Activated naive CD4-positive, alpha-beta T cell treated with anti-CD3 and anti-CD28 coated beads, Interleukin-2, amount 10 ng/mL, durations not matched to agents 7 days and 5 days (primary cell): ENCODE data around the gene CISH.

ENCODE experiments used
- CTCF ChIA-PET: fragments of 350-600 bp; sonication (Branson Sonifier 250); formaldehyde crosslinking; loops from one replicate; lab custom pipeline; 2021; ENCODE audit warnings: antibody characterized with exemption; lab: Charles Lee
- DNase-seq: peaks from one replicate; pipeline ENCODE4 v3.0.0-alpha.2; 2020
- H3K27ac Mint-ChIP-seq: one replicate; pipeline ENCODE4 v1.8.0; 2021; ENCODE audit warnings: mild to moderate bottlenecking, moderate library complexity, mixed read lengths
- H3K27me3 Mint-ChIP-seq: one replicate; pipeline ENCODE4 v1.8.0; 2021; ENCODE audit warnings: mild to moderate bottlenecking, mixed read lengths
- H3K36me3 Mint-ChIP-seq: one replicate; pipeline ENCODE4 v1.8.0; 2021; ENCODE audit warnings: mixed read lengths
- H3K4me1 Mint-ChIP-seq: one replicate; pipeline ENCODE4 v1.8.0; 2021; ENCODE audit warnings: mixed read lengths
- H3K4me3 Mint-ChIP-seq: one replicate; pipeline ENCODE4 v1.8.0; 2021; ENCODE audit warnings: mild to moderate bottlenecking, moderate library complexity, mixed read lengths
- H3K9me3 Mint-ChIP-seq: one replicate; pipeline ENCODE4 v1.8.0; 2021; ENCODE audit warnings: mixed read lengths

The CISH gene

GRCh38 chr3:50592568-50592967, 19.0 kb downstream of the CISH start:
- no peaks in the 10 kb centered on the region for H3K9me3 Mint-ChIP-seq
- peaks cover 87% of the 10 kb centered on the region for H3K4me1 Mint-ChIP-seq
- H3K36me3 Mint-ChIP-seq = peaks cover 25% of the 10 kb centered on the region
- CTCF ChIA-PET = interaction anchor here (1.6 to 10.7 kb wide), 4 partner anchors 12 to 25 kb away, joined by 5 to 257 read pairs (median 110); partner anchors contain the start of genes C3orf18, CISH, HEMK1 and MAPKAPK3
- H3K4me3 Mint-ChIP-seq = peak overlapping the region; percentile 42
- DNase-seq = peak; percentile 23
- H3K27ac Mint-ChIP-seq = peak overlapping the region; percentile 98
- H3K27me3 Mint-ChIP-seq = no peaks in the 10 kb centered on the region

DNA sequence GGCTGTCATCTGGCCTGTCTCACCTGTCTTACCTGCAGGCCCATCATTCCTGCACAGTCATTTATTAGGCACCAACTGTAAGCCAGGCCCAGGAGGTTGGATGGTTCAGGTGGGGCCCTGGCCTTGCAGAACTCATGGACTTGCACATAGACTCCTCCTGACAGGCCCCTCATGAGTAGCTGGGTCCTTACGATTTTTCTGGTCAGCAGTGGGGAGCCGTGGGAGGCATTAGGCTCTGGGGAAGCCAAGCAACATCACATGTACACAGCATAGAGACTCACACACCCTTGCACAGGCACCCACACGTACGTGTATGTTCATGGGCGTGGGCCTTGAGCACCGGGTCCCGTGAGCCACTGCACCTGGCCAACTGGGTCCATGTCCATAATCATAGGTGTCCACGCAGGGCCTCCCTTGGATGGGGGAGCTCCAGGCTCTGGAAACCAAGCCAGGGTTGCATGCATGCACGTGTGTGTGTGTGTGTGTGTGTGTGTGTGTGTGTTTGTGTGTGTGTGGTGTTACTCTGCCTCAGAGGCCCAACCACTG, 20.3 kb downstream of the CISH start:
- CTCF ChIA-PET = interaction anchor here (1.0 to 10.7 kb wide), 7 partner anchors 8 to 87 kb away, joined by 3 to 257 read pairs (median 11); partner anchors contain the start of genes C3orf18, CISH, HEMK1 and MAPKAPK3
- Mint-ChIP-seq H3K36me3 (peaks cover 29% of the 10 kb centered on the region), H3K27ac (peak overlapping the region; percentile 98), H3K4me3 (peak overlapping the region; percentile 66), H3K4me1 (peaks cover 98% of the 10 kb centered on the region), H3K27me3 (no peaks in the 10 kb centered on the region), H3K9me3 (no peaks in the 10 kb centered on the region)
- peak; percentile 50 for DNase-seq

DNA sequence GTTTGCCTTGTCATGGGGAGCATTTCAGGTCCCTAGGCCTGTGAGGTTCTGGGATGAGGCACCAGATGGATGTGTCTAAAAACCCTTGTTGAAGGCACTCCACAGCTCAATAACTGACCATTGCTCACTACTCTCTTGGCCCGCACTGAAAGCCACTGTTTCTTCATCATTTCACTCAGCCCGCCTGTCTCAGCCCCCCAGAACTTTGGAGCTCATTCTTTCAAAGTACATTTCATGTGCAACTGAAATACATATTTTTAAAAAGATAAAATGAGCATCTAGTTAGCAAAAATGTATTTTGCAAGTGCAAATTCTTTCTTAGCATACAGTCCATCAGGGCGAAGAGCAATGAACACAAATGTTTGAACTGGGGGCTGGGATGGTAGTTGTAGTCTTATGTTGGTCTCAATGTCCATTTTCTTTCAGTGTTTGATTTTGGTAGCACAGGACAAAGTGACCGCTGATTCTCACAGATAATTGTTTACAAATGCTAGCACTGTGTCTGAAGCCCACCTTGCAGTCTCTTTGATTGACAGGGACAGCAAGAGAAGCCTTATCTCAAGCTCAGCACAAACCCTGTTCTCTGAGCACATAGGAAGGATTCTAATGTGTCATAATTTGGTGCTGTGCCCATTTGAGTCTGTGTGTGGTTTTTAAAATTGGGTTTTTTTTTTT, 22.7 kb downstream of the CISH start:
- H3K36me3 Mint-ChIP-seq = peaks cover 36% of the 10 kb centered on the region
- CTCF ChIA-PET = interaction anchor here (0.8 to 10.7 kb wide), 4 partner anchors 8 to 19 kb away, joined by 3 to 257 read pairs (median 108); partner anchors contain the start of genes CISH, HEMK1 and MAPKAPK3
- peak overlapping the region; percentile 51 for H3K4me3 Mint-ChIP-seq
- H3K27me3 Mint-ChIP-seq = no peaks in the 10 kb centered on the region
- no peak for DNase-seq
- H3K27ac Mint-ChIP-seq = peak overlapping the region; percentile 98
- peaks cover 96% of the 10 kb centered on the region for H3K4me1 Mint-ChIP-seq
- no peaks in the 10 kb centered on the region for H3K9me3 Mint-ChIP-seq

DNA sequence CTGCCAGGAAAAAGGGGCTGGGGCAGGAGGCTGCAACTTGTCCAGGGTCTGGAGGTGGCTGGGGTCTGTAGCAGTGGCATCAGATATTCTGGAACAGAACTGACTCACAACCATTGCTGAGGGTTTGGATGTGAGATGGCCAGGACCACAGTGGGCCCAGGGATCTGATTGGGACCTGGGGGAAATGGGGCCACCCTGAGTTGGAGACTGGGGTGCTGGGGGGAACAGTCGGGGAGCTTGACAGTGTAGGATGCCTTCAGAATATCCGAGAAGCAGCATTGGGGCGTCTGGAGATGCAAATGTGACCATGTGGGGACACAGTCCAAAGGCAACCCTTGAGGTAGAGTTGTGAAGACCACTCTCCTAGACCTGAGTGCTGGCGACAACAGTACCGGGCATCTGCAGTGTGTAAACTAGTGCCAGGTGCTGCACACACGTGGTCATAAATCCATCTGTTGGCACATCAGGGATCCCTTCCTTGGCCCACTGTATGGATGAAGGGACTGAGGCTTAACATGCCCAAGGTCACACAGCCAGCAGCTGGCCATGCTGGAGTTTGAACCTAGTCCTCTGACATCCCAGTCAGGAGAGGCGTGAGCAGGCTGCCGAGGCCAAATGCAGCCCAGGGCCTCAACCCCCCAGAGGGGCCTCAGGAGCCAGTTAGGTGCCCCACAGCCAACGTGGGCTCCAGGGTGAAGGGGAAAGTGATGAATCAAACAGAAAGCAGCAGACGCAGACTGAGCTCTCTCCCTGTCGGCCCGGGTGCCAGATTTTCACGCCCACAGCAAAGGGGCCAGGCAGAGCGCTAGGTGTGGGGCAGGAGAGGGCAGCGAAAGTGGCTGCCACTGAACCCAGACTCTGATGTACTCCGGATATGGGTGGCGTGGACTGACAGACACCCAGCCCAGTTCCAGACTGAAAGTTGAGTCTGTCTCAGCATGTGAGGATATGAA, 23.5 kb downstream of the CISH start:
- Mint-ChIP-seq H3K4me1 (peaks cover 92% of the 10 kb centered on the region), H3K4me3 (peak overlapping the region; percentile 51), H3K36me3 (peaks cover 40% of the 10 kb centered on the region), H3K27me3 (no peaks in the 10 kb centered on the region), H3K9me3 (no peaks in the 10 kb centered on the region), H3K27ac (peak overlapping the region; percentile 98)
- peak; percentile 78 for DNase-seq
- CTCF ChIA-PET = interaction anchor here (9.8 to 10.7 kb wide), 2 partner anchors 15 to 20 kb away, joined by 213 to 257 read pairs; partner anchors contain the start of genes CISH, HEMK1 and MAPKAPK3

GRCh38 chr3:50587373-50587772, 24.2 kb downstream of the CISH start:
- peaks cover 91% of the 10 kb centered on the region for H3K4me1 Mint-ChIP-seq
- H3K27ac Mint-ChIP-seq = peak overlapping the region; percentile 98
- CTCF ChIA-PET = interaction anchor here (9.8 to 10.7 kb wide), 2 partner anchors 15 to 21 kb away, joined by 213 to 257 read pairs; partner anchors contain the start of genes CISH, HEMK1 and MAPKAPK3
- DNase-seq = no peak
- H3K9me3 Mint-ChIP-seq = no peaks in the 10 kb centered on the region
- H3K4me3 Mint-ChIP-seq = no peak overlapping the region
- H3K27me3 Mint-ChIP-seq = no peaks in the 10 kb centered on the region
- peaks cover 46% of the 10 kb centered on the region for H3K36me3 Mint-ChIP-seq

DNA sequence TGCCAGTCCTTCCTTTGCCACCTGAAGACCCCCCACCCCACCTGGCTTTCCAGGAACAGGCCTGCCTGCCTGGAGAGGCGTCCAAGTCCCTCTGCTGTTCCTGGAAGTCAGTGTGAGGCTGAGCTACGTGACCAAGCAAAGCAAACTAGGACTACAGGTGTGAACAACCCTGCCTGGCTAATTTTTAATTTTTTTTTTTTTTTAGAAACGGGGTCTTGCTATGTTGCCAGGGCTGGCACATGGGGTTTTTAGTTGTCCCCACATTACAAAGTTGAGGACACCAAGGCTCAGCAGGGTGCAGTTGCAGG, 24.9 kb downstream of the CISH start:
- H3K27ac Mint-ChIP-seq = peak overlapping the region; percentile 98
- no peak for DNase-seq
- H3K27me3 Mint-ChIP-seq = no peaks in the 10 kb centered on the region
- H3K4me1 Mint-ChIP-seq = peaks cover 91% of the 10 kb centered on the region
- CTCF ChIA-PET = interaction anchor here (9.8 to 10.7 kb wide), 2 partner anchors 14 to 22 kb away, joined by 213 to 257 read pairs; partner anchors contain the start of genes CISH, HEMK1 and MAPKAPK3
- no peak overlapping the region for H3K4me3 Mint-ChIP-seq
- no peaks in the 10 kb centered on the region for H3K9me3 Mint-ChIP-seq
- peaks cover 52% of the 10 kb centered on the region for H3K36me3 Mint-ChIP-seq

- Mint-ChIP-seq H3K27ac (peak overlapping the region; percentile 98), H3K9me3 (no peaks in the 10 kb centered on the region), H3K4me3 (no peak overlapping the region), H3K27me3 (no peaks in the 10 kb centered on the region), H3K36me3 (peaks cover 57% of the 10 kb centered on the region), H3K4me1 (peaks cover 91% of the 10 kb centered on the region)
- CTCF ChIA-PET = interaction anchor here (9.8 to 10.7 kb wide), 2 partner anchors 13 to 22 kb away, joined by 213 to 257 read pairs; partner anchors contain the start of genes CISH, HEMK1 and MAPKAPK3
- DNase-seq = no peak
These were observed 25.4 kb downstream of the CISH start for GRCh38 chr3:50585919-50586762.

DNA sequence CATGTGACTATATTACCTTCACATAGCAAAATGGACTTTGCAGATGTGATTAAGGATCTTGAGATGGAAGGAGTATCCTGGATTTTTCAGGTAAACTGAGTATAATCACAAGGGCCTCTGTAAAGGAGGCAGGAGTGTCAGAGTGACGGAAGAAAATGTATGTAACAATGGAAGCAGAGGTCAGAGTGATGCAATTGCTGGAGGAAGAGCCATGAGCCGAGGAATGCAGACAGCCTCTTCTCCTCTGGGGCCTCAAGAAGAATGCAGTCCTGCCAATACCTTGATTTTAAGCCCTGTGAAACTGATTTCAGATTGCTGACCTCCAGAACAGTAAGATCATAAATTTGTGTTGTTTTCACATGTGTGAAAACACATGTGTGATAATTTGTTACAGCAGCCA, 27.2 kb downstream of the CISH start:
- Mint-ChIP-seq H3K4me1 (peaks cover 91% of the 10 kb centered on the region), H3K9me3 (no peaks in the 10 kb centered on the region), H3K27ac (peak overlapping the region; percentile 76), H3K4me3 (no peak overlapping the region), H3K27me3 (no peaks in the 10 kb centered on the region), H3K36me3 (peaks cover 74% of the 10 kb centered on the region)
- CTCF ChIA-PET = interaction anchor here (2.2 to 21.4 kb wide), 2 partner anchors 12 to 24 kb away, joined by 6 to 753 read pairs; partner anchors contain the start of genes CISH and MAPKAPK3
- no peak for DNase-seq

GRCh38 chr3:50583897-50584296, 27.7 kb downstream of the CISH start:
- CTCF ChIA-PET = interaction anchor here (2.2 to 21.4 kb wide), 2 partner anchors 12 to 24 kb away, joined by 6 to 753 read pairs; partner anchors contain the start of genes CISH and MAPKAPK3
- H3K27me3 Mint-ChIP-seq = no peaks in the 10 kb centered on the region

GRCh38 chr3:50582083-50582482, 29.5 kb downstream of the CISH start:
- H3K9me3 Mint-ChIP-seq = no peaks in the 10 kb centered on the region
- H3K36me3 Mint-ChIP-seq = peaks cover 83% of the 10 kb centered on the region
- no peak overlapping the region for H3K4me3 Mint-ChIP-seq
- H3K27me3 Mint-ChIP-seq = no peaks in the 10 kb centered on the region
- CTCF ChIA-PET = interaction anchor here (2.1 to 21.4 kb wide), 3 partner anchors 9 to 26 kb away, joined by 6 to 753 read pairs (median 11); partner anchors contain the start of genes CISH and MAPKAPK3
- H3K27ac Mint-ChIP-seq = peak overlapping the region; percentile 78
- DNase-seq = no peak
- H3K4me1 Mint-ChIP-seq = peaks cover 88% of the 10 kb centered on the region

More at GRCh38 chr3:50583897-50584296, 27.7 kb downstream of the CISH start:
- Mint-ChIP-seq H3K27ac (peak overlapping the region; percentile 76), H3K4me1 (peaks cover 91% of the 10 kb centered on the region), H3K4me3 (no peak overlapping the region), H3K36me3 (peaks cover 79% of the 10 kb centered on the region), H3K9me3 (no peaks in the 10 kb centered on the region)
- no peak for DNase-seq

DNA sequence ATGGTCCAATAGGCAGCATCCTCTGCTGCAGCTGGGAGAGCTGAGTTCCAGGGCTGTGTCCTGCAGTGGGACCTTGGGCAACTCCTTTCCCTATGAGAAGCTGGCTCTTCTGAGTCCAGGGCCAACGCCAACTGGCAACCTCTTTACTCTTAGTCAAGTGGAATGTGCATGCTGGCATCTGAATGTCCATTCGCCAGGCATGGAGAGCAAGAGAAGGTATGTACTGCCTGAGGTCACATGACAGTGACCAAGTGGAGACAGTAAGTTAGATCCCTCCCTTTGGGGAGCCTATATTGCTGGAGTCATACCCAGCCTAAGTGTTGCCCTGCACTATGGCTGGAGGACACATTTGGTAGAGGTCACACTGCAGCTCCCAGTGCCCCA, 30.1 kb downstream of the CISH start:
- H3K36me3 Mint-ChIP-seq = peaks cover 86% of the 10 kb centered on the region

GRCh38 chr3:50580683-50581458, 30.7 kb downstream of the CISH start:
- H3K27me3 Mint-ChIP-seq = no peaks in the 10 kb centered on the region
- H3K27ac Mint-ChIP-seq = peak overlapping the region; percentile 86
- peaks cover 86% of the 10 kb centered on the region for H3K36me3 Mint-ChIP-seq
- peak; percentile 50 for DNase-seq
- H3K9me3 Mint-ChIP-seq = no peaks in the 10 kb centered on the region
- peaks cover 88% of the 10 kb centered on the region for H3K4me1 Mint-ChIP-seq
- CTCF ChIA-PET = interaction anchor here (1.5 to 21.4 kb wide), 5 partner anchors 8 to 27 kb away, joined by 3 to 753 read pairs (median 11); partner anchors contain the start of genes CISH and MAPKAPK3
- H3K4me3 Mint-ChIP-seq = no peak overlapping the region

More for the DNA sequence above, 30.1 kb downstream of the CISH start:
- Mint-ChIP-seq H3K4me1 (peaks cover 86% of the 10 kb centered on the region), H3K27ac (peak overlapping the region; percentile 86), H3K9me3 (no peaks in the 10 kb centered on the region), H3K4me3 (no peak overlapping the region), H3K27me3 (no peaks in the 10 kb centered on the region)
- CTCF ChIA-PET = interaction anchor here (1.5 to 21.4 kb wide), 5 partner anchors 8 to 27 kb away, joined by 3 to 753 read pairs (median 11); partner anchors contain the start of genes CISH and MAPKAPK3
- DNase-seq = no peak
